ENCODE results near the gene GLRX. TPM values are rescaled to one million over a fixed set of nuclear protein-coding genes. Genes with fewer than 3 reads are reported as not detected.
A peak's percentile ranks its signal among the peaks of the same experiment; 100 is the strongest.

The GLRX gene
- total and polyA plus RNA-seq, 2 of the 4 experiments (the other 2 are of a cell fraction), result 142 to 193 TPM

DNA sequence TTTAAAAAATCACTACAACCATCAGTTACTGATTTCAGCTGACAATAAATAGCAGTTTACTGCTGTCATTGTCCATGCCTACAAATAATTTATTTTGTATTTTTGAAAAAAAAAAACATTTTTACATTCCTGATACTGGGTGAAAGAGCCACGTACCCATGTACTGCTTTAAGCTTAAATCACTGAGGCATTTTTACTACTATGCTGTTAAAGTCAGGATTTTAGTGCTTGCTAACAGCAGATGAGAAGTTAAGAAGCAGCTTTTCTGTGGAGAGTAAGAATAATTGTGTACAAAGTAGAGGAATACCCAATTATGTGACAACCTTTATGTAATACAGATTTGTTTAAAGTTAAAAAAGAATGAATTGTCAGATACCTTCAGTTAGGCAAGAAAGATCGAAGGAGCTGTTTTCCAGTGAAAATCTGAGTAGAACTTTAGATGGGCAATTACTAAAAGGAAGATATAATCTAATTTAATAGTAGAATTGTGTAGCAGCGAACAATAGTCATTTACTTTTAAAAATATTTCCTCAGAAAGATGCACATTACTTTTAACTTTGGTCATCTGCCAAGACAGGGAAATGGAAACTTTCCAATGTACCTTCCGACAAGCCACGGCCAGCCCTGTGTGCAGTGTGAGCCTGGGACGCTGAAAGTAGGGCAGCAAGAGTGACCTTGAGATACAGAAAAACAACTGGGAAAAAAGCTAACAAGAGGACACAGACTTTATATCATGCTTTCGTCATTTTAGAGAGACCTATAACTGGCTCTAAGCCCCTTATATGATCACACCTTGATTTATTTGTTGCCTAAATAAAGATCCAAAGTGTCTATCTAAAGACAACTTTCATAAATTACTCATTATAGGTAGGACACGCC is 51.5 kb downstream of the GLRX start:
- H3K9me3 ChIP-seq (ENCODE audit: control insufficient read depth, insufficient read depth, low read length), result no peaks in the 10 kb centered on the region
- H3K79me1 ChIP-seq (ENCODE audit: low read depth in 1 of 2, low read length in 2 of 2), result peaks cover 9 to 34% of the 10 kb centered on the region in 2 experiments; a peak in 2 of 4 replicates
- H3K4me3 ChIP-seq (ENCODE audit: insufficient read depth, low read depth, low read length), result no peak overlapping the region
- ChIA-PET CTCF (interaction anchor here (0.7 to 2.1 kb wide), 2 partner anchors 10 to 73 kb away, joined by 3 to 15 read pairs; no protein-coding TSS in a partner anchor), POLR2A (ENCODE audit: unreplicated experiment) (no interaction called here)
- DNase-seq, result no peak
- H4K5ac ChIP-seq (ENCODE audit: low read depth, low read length), result no peak overlapping the region
- no peak overlapping the region for H2BK15ac ChIP-seq (ENCODE audit: low read depth, low read length)
- H3K36me3 ChIP-seq (ENCODE audit: control insufficient read depth, insufficient read depth, low read length), result peaks cover 36% of the 10 kb centered on the region
- in situ Hi-C loops (cut with MboI; ENCODE audit: low sequenced_read_pairs) (no loop called here), dilution Hi-C loops (cut with HindIII; ENCODE audit: low sequenced_read_pairs, unreplicated experiment) (no loop called here), intact Hi-C loops (cut with micrococcal nuclease) (no loop called here)
- no peak overlapping the region for H2BK20ac ChIP-seq (ENCODE audit: low read depth, low read length)
- H3K4ac ChIP-seq (ENCODE audit: low read depth, low read length), result no peak overlapping the region
- H2AK5ac ChIP-seq (ENCODE audit: low read depth, low read length), result peak overlapping the region; percentile 21; the same call in 1 of the 2 replicates
- BruUV-seq (replicated peaks), result no TSS peak
- H4K20me1 ChIP-seq (ENCODE audit: insufficient read depth, low read length), result no peaks in the 10 kb centered on the region; the same call in 1 of the 2 replicates
- WGBS, 2 experiments (ENCODE audit: extremely low coverage in 2 of 2, insufficient read length in 1 of 2), result 100% methylated on average over 2 of the region's 8 CpGs; no CpG with 5 or more reads in 1 of the 2 experiments
- no peak for ATAC-seq (ENCODE audit: low read depth)
- H2BK120ac ChIP-seq (ENCODE audit: low read depth, low read length), result no peak overlapping the region
- no peak overlapping the region for H2AK9ac ChIP-seq (replicated peaks; ENCODE audit: low read depth, low read length, poor library complexity)
- H3K27ac ChIP-seq (ENCODE audit: insufficient read depth, low read length), result no peak overlapping the region; the same call in 1 of the 2 replicates
- no peaks in the 10 kb centered on the region for H3K27me3 ChIP-seq (ENCODE audit: control insufficient read depth, insufficient read depth, low read length)
- no peak overlapping the region for H2AFZ ChIP-seq (replicated peaks; ENCODE audit: low read length, poor library complexity)
- no peak overlapping the region for H4K8ac ChIP-seq (ENCODE audit: low read depth in 2 of 2, low read length in 2 of 2)
- H3K9ac ChIP-seq (ENCODE audit: low read depth, low read length), result no peak overlapping the region
- H3K4me2 ChIP-seq (ENCODE audit: low read depth, low read length), result no peak overlapping the region
- no peak overlapping the region for H3K18ac ChIP-seq (ENCODE audit: low read depth, low read length)
- H3K14ac ChIP-seq (replicated peaks; ENCODE audit: low read depth, low read length), result no peak overlapping the region
- H3K4me1 ChIP-seq (ENCODE audit: control insufficient read depth, insufficient read depth, low read length), result peaks cover 9% of the 10 kb centered on the region
- H3K9me1 ChIP-seq (ENCODE audit: insufficient read depth, low read length), result peaks cover 11% of the 10 kb centered on the region
- H3K56ac ChIP-seq (ENCODE audit: extremely low read depth, insufficient read depth, low read length), result no peak overlapping the region
- H4K91ac ChIP-seq (ENCODE audit: insufficient read depth, low read depth, low read length), result no peak overlapping the region
- H2BK5ac ChIP-seq (ENCODE audit: low read depth, low read length, poor library complexity, severe bottlenecking), result no peak overlapping the region
- H3K23ac ChIP-seq (ENCODE audit: low read depth, low read length), result no peak overlapping the region
- TF ChIP-seq RFX5 (IDR thresholded peaks at IDR 0.05; ENCODE audit: low read depth, low read length) (no peak), CEBPB (IDR thresholded peaks at IDR 0.05; ENCODE audit: low read depth, low read length) (no peak), CHD1 (IDR thresholded peaks at IDR 0.05; ENCODE audit: low read depth, low read length) (no peak), SMC3 (IDR thresholded peaks at IDR 0.05; ENCODE audit: low read depth, low read length) (no peak), MXI1 (IDR thresholded peaks at IDR 0.05; ENCODE audit: borderline replicate concordance, low read depth, low read length) (no peak), MAZ (IDR thresholded peaks at IDR 0.05; ENCODE audit: borderline replicate concordance, low read depth, low read length) (no peak), BHLHE40 (IDR thresholded peaks at IDR 0.05; ENCODE audit: low read depth, low read length) (no peak), POLR2A (IDR thresholded peaks at IDR 0.05; ENCODE audit: low read depth, low read length) (no peak), MAFK (IDR thresholded peaks at IDR 0.05; ENCODE audit: low read depth, low read length) (no peak), NFE2L2 (IDR thresholded peaks at IDR 0.05; ENCODE audit: low read depth, low read length) (no peak), RCOR1 (IDR thresholded peaks at IDR 0.05; ENCODE audit: insufficient replicate concordance, low read length) (no peak)
- TF ChIP-seq, protein P1, sequence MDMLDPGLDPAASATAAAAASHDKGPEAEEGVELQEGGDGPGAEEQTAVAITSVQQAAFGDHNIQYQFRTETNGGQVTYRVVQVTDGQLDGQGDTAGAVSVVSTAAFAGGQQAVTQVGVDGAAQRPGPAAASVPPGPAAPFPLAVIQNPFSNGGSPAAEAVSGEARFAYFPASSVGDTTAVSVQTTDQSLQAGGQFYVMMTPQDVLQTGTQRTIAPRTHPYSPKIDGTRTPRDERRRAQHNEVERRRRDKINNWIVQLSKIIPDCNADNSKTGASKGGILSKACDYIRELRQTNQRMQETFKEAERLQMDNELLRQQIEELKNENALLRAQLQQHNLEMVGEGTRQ (IDR thresholded peaks at IDR 0.05; ENCODE audit: low read depth, low read length), result no peak
- TF ChIP-seq, protein P2, sequence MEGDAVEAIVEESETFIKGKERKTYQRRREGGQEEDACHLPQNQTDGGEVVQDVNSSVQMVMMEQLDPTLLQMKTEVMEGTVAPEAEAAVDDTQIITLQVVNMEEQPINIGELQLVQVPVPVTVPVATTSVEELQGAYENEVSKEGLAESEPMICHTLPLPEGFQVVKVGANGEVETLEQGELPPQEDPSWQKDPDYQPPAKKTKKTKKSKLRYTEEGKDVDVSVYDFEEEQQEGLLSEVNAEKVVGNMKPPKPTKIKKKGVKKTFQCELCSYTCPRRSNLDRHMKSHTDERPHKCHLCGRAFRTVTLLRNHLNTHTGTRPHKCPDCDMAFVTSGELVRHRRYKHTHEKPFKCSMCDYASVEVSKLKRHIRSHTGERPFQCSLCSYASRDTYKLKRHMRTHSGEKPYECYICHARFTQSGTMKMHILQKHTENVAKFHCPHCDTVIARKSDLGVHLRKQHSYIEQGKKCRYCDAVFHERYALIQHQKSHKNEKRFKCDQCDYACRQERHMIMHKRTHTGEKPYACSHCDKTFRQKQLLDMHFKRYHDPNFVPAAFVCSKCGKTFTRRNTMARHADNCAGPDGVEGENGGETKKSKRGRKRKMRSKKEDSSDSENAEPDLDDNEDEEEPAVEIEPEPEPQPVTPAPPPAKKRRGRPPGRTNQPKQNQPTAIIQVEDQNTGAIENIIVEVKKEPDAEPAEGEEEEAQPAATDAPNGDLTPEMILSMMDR (conservative IDR thresholded peaks at IDR 0.05; ENCODE audit: low read depth, low read length), result no peak
- TF ChIP-seq, protein P3, sequence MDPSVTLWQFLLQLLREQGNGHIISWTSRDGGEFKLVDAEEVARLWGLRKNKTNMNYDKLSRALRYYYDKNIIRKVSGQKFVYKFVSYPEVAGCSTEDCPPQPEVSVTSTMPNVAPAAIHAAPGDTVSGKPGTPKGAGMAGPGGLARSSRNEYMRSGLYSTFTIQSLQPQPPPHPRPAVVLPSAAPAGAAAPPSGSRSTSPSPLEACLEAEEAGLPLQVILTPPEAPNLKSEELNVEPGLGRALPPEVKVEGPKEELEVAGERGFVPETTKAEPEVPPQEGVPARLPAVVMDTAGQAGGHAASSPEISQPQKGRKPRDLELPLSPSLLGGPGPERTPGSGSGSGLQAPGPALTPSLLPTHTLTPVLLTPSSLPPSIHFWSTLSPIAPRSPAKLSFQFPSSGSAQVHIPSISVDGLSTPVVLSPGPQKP (IDR thresholded peaks at IDR 0.05; ENCODE audit: borderline replicate concordance, low read depth, low read length), result no peak
